Measurements from ENCODE around the gene NUDT2.
A peak's percentile ranks its signal among the peaks of the same experiment; 100 is the strongest.
"Not testable (repeated sequence)": the region's sequence is repeated elsewhere in the genome, so short reads cannot be mapped to it uniquely, and the experiment has no call there.

NUDT2 gene

GRCh38 chr9:34328987-34329832, at the start of gene NUDT2, which contains the start of gene KIF24:
NUDT2 (plus strand) TSS chr9:34329569; CDS start chr9:34339040, 9,471 bp downstream.
KIF24 (minus strand) TSS chr9:34329268; CDS start chr9:34311346, 17,922 bp downstream.
- peak; percentile 84 for DNase-seq

DNA sequence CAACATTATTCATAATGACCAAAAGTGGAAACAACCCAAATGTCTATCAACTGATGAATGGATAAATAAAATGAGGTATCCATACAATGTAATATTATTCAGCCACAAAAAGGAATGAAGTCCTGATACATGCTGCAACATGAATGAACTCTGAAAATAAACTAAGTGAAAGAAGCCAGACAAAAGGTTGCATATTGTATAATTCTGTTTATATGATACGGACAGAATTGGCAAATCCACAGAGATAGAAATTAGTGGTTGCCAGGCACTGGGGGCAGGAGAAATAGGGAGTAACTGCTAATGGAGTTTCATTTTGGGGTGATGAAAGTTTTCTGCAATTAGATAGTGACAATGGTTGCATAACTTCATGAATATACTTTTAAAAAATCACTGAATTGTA, 47.3 kb upstream of the NUDT2 start:
- DNase-seq = no peak

- DNase-seq = no peak
These were observed 40.2 kb upstream of the NUDT2 start for GRCh38 chr9:34289159-34289558.

DNA sequence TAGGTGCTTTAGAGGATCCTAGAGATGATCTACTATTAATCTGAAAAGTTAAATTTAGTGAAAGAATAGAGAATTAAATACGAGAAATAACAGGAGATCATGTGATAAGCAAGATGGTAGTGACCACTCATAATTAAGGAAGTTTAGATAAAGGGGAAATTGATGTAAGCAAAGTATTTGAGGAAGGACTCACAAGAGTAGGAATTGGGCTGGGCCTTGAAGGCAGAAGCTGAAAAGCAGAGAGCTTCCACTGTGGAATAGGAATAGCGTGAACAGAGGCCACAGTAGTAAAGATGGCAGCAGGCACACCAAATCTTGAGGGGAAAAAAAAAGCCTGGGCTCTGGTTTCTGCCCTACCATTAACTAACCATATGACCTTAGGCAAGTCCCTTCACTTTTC, 38.3 kb upstream of the NUDT2 start:
- DNase-seq = no peak

GRCh38 chr9:34291423-34291822, 37.9 kb upstream of the NUDT2 start:
- no peak for DNase-seq

- DNase-seq = no peak
These were observed 36.8 kb upstream of the NUDT2 start for GRCh38 chr9:34292552-34292951.

GRCh38 chr9:34301064-34301463, 28.3 kb upstream of the NUDT2 start:
- DNase-seq = not testable (repeated sequence)

DNA sequence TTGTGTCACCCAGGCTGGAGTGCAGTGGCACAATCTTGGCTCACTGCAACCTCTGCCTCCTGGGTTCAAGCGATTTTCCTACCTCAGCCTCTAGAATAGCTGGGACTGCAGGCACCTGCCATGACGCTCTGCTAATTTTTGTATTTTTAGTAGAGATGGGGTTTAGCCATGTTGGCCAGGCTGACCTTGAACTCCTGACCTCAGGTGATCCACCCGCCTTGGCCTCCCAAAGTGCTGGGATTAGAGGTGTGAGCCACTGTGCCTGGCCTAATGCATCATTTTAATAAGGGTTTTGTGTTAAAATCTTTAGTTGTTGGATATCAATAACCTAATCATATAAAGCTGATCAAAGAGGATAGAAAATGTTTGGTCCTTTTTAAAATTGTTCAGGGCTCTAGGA, 21.1 kb upstream of the NUDT2 start:
- DNase-seq = not testable (repeated sequence)

- no peak for DNase-seq
These were observed 19.2 kb upstream of the NUDT2 start for GRCh38 chr9:34310215-34310614.

GRCh38 chr9:34311499-34312185, 17.7 kb upstream of the NUDT2 start:
- DNase-seq = no peak

- DNase-seq = no peak
These were observed 11.9 kb upstream of the NUDT2 start for GRCh38 chr9:34317436-34317835.

GRCh38 chr9:34318163-34318790, 11.1 kb upstream of the NUDT2 start:
- DNase-seq = no peak

DNA sequence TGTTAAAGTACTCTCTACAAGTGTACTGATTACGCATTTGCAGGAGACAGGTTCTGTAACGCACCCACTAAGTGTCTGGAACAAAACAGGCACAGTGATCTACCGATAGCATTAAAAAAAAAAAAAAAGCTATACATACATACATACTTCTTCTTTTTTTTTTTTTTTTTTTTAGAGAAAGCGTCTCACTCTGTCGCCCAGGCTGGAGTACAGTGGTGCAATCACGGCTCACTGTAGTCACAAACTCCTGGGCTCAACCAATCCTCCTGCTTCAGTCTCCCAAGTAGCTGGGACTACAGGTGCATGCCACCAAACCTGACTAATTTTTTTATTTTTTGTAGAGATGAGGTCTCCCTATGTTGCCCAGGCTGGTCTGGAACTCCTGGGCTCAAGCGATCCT, 7.9 kb upstream of the NUDT2 start:
- DNase-seq = no peak

- no peak for DNase-seq
These were observed 6.3 kb upstream of the NUDT2 start for GRCh38 chr9:34322899-34323591.

- DNase-seq = no peak
These were observed 2.7 kb upstream of the NUDT2 start for GRCh38 chr9:34326690-34327089.

- DNase-seq = no peak
These were observed 826 bp upstream of the NUDT2 start for GRCh38 chr9:34328500-34328986.

- DNase-seq = no peak
These were observed 1.8 kb downstream of the NUDT2 start for GRCh38 chr9:34331196-34331595.

DNA sequence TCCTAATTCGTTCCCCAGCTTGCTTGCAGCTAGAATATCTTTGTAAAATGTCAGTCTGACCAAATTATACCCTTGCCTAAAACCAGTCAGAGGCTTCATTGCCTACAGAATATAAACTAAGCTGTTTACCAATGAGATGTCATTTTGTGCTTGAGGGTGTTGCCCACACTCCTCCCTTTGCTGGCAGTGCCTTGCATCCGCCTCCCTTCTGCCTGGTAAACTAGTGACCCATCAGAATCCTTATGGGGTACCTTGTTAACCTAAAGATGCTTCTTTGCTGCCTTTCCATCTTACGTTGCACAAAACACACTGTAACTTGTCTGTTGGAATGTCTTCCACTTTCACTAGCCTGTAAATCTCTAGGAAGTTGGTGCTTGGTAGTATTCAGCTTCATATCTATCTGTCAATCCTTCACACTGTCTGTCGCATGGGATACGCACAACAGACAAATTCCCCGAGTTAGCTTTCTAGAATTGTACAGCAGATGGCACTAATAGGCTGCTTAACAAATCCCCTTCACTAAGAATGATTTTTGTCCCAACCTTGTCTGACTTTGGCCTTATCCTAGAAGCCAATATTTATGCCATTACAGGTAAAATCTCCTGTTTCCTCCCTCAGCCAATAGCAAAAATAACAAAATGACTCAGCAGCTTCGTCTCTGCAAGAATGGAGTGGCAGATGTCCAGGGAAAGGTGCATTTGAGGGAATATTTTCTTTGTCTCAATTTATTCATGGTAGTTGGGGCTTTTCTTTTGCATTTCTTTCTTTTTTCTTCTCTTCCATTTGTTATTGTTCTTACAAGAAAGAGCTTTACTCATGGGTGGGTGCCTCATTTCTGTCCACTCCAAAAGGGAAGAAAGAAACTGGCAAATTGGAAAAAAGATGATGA, 3.0 kb downstream of the NUDT2 start:
- DNase-seq = no peak

GRCh38 chr9:34333836-34334235, 4.5 kb downstream of the NUDT2 start:
- DNase-seq = no peak

- no peak for DNase-seq
These were observed 5.0 kb downstream of the NUDT2 start for GRCh38 chr9:34334337-34334824.

DNA sequence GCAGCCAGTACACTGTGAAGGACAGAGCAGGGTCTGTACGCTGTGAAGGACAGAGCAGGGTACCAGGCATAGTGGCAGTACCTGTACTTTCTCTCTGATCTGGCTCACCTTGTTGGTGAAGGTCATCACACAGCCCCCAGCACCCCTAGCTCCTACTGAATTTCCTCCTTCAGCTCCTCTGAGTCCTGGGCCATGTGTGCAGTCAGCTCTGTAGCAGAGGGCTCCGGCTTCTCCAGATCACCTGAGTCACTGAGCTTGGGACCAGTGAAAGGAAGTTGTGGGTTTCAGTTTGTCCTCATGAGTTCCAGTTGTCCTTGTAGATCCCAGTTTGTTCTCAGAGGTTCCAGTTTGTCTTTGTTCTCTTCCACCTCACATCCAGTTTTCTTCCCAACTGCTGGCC, 5.5 kb downstream of the NUDT2 start:
- no peak for DNase-seq

- DNase-seq = no peak
These were observed 6.0 kb downstream of the NUDT2 start for GRCh38 chr9:34335376-34335775.

All from GOT3 (cell line).